Measurements from ENCODE around the gene ST6GALNAC3. TPM values are rescaled to one million over a fixed set of nuclear protein-coding genes. Genes with fewer than 3 reads are reported as not detected.

The ST6GALNAC3 gene
- total RNA-seq, 1 experiment from 2014 or later: 2.2 TPM

- ChIA-PET RAD21 (ENCODE audit: low non-redundant PET in 1 of 2, low total read pairs in 2 of 2, uncharacterized antibody in 2 of 2, unreplicated experiment in 2 of 2) (no interaction called here), POLR2A (no interaction called here), CTCF (no interaction called here)
- Histone ChIP-seq H3K27me3 (ENCODE audit: insufficient read depth, low read length) (no peaks in the 10 kb centered on the region), H3K36me3 (ENCODE audit: control insufficient read depth in 1 of 2, insufficient read depth in 2 of 2, low read length in 2 of 2) (no peaks in the 10 kb centered on the region), H3K79me2 (ENCODE audit: insufficient read depth, low read length) (no peaks in the 10 kb centered on the region), H2AFZ (ENCODE audit: low read depth, low read length, poor library complexity, severe bottlenecking) (no peak overlapping the region), H3K4me2 (ENCODE audit: low read length) (no peak overlapping the region), H3K27ac (ENCODE audit: low read depth, low read length) (no peak overlapping the region), H3K9me3 (ENCODE audit: control insufficient read depth in 1 of 2, insufficient read depth in 1 of 2, low read depth in 1 of 2, low read length in 2 of 2) (no peaks in the 10 kb centered on the region), H3K4me3 (replicated peaks in 1 of 2; ENCODE audit: low read depth in 1 of 2, low read length in 2 of 2) (no peak overlapping the region), H4K20me1 (ENCODE audit: insufficient read depth) (no peaks in the 10 kb centered on the region), H3K4me1 (ENCODE audit: control insufficient read depth in 1 of 2, insufficient read depth in 2 of 2, low read length in 2 of 2) (no peaks in the 10 kb centered on the region), H3K9me2 (ENCODE audit: insufficient read depth) (no peaks in the 10 kb centered on the region), H3K9ac (ENCODE audit: low read length) (no peak overlapping the region)
- no peak for DNase-seq (ENCODE audit: low read depth, low spot score)
- BruUV-seq (replicated peaks): no TSS peak
- ATAC-seq: no peak
- TF ChIP-seq EZH2phosphoT487 (IDR thresholded peaks at IDR 0.05; ENCODE audit: borderline replicate concordance): no peak
- TF ChIP-seq MAX (IDR thresholded peaks at IDR 0.05): no peak
- intact Hi-C loops (cut with micrococcal nuclease): no loop called here
Measured at GRCh38 chr1:76622774-76623528, 548.4 kb downstream of the ST6GALNAC3 start.

- intact Hi-C loops (cut with micrococcal nuclease): no loop called here
- TF ChIP-seq POLR2A (IDR thresholded peaks at IDR 0.05; ENCODE audit: borderline replicate concordance, extremely low read depth, insufficient read depth, insufficient read length) (no peak), TCF7L2 (IDR thresholded peaks at IDR 0.05; ENCODE audit: borderline replicate concordance, extremely low read depth, insufficient read depth, insufficient read length) (no peak), CEBPB (IDR thresholded peaks at IDR 0.05; ENCODE audit: low read depth) (no peak), ELF1 (IDR thresholded peaks at IDR 0.05; ENCODE audit: borderline replicate concordance, low read depth) (no peak), POLR2AphosphoS5 (IDR thresholded peaks at IDR 0.05; ENCODE audit: low read depth, low read length) (no peak), JUND (IDR thresholded peaks at IDR 0.05) (no peak), RAD21 (IDR thresholded peaks at IDR 0.05; ENCODE audit: low read depth) (no peak)
- ChIA-PET POLR2A (no interaction called here), CTCF (no interaction called here), RAD21 (ENCODE audit: low non-redundant PET in 1 of 2, low total read pairs in 2 of 2, uncharacterized antibody in 2 of 2, unreplicated experiment in 2 of 2) (no interaction called here)
- no peaks in the 10 kb centered on the region for H3K9me2 ChIP-seq (ENCODE audit: insufficient read depth)
- DNase-seq (ENCODE audit: low read depth, low spot score) (no peak), ATAC-seq (no peak)
- H3K27ac ChIP-seq (ENCODE audit: low read depth, low read length): no peak overlapping the region
- BruUV-seq (replicated peaks): no TSS peak
- H3K4me2 ChIP-seq (ENCODE audit: low read length): no peak overlapping the region
- H3K36me3 ChIP-seq (ENCODE audit: control insufficient read depth in 1 of 2, insufficient read depth in 2 of 2, low read length in 2 of 2): no peaks in the 10 kb centered on the region
- no peaks in the 10 kb centered on the region for H3K79me2 ChIP-seq (ENCODE audit: insufficient read depth, low read length)
- no peaks in the 10 kb centered on the region for H4K20me1 ChIP-seq (ENCODE audit: insufficient read depth)
- H3K9ac ChIP-seq (ENCODE audit: low read length): no peak overlapping the region
- H3K4me1 ChIP-seq (ENCODE audit: control insufficient read depth in 1 of 2, insufficient read depth in 2 of 2, low read length in 2 of 2): no peaks in the 10 kb centered on the region
- no peak overlapping the region for H3K4me3 ChIP-seq (replicated peaks in 1 of 2; ENCODE audit: low read depth in 1 of 2, low read length in 2 of 2)
- H2AFZ ChIP-seq (ENCODE audit: low read depth, low read length, poor library complexity, severe bottlenecking): no peak overlapping the region
- H3K9me3 ChIP-seq (ENCODE audit: control insufficient read depth in 1 of 2, insufficient read depth in 1 of 2, low read depth in 1 of 2, low read length in 2 of 2): no peaks in the 10 kb centered on the region
- no peaks in the 10 kb centered on the region for H3K27me3 ChIP-seq (ENCODE audit: insufficient read depth, low read length)
Measured at GRCh38 chr1:76625886-76626678, 551.5 kb downstream of the ST6GALNAC3 start.

All from HCT116 (cell line).